Ascending aorta (tissue), 2 donors: Measurements from ENCODE around the gene IMPG2. TPM values are rescaled to one million over a fixed set of nuclear protein-coding genes. Genes with fewer than 3 reads are reported as not detected.

ENCODE experiments used
- DNase-seq, 2 donors: peaks; one replicate each; pipeline ENCODE4 v3.0.0-alpha.2; 2019; ENCODE audit warnings: low spot score in 2 of 2
- H3K27ac ChIP-seq, 2 donors: fragments of 200-600 bp; sonication (generic); one replicate each; pipeline ENCODE4 v1.5.1; 2016 to 2017; ENCODE audit warnings: mild to moderate bottlenecking in 1 of 2
- H3K27me3 ChIP-seq: fragments of 200-600 bp; sonication (generic); one replicate; pipeline ENCODE4 v1.5.1; 2017
- H3K36me3 ChIP-seq, 2 donors: fragments of 200-600 bp; sonication (generic); one replicate each; pipeline ENCODE4 v1.5.1; 2016
- H3K4me1 ChIP-seq, 2 donors: fragments of 200-600 bp; sonication (generic); one replicate each; pipeline ENCODE4 v1.5.1; 2016 to 2017; ENCODE audit warnings: mild to moderate bottlenecking in 1 of 2
- H3K4me3 ChIP-seq, 2 donors: fragments of 200-600 bp; sonication (generic); one replicate each; pipeline ENCODE4 v1.5.1; 2016 to 2017; ENCODE audit warnings: mild to moderate bottlenecking in 1 of 2
- H3K9me3 ChIP-seq, 2 donors: fragments of 200-600 bp; sonication (generic); one replicate each; pipeline ENCODE4 v1.5.1; 2016
- intact Hi-C: fragments of 100-400 bp; cut with DNase I; formaldehyde crosslinking; loops from one replicate; pipeline ENCODE4 v1.15.1; 2023
- total RNA-seq: library from RNA; depleted of rRNA; stranded (reverse); fragments of >200 nt; gene quantifications from one replicate; pipeline ENCODE4 v1.1.0, GENCODE V29; 2016
- TF ChIP-seq, protein P1 (sequence below), 3 experiments: fragments of 200-600 bp in 2 of 3; fragments of 450-650 bp in 1 of 3; sonication (generic) in 2 of 3; IDR thresholded peaks; one replicate each; pipeline ENCODE4 v1.5.1; 2016 to 2019; ENCODE audit warnings: antibody characterized with exemption in 3 of 3, mild to moderate bottlenecking in 1 of 3, moderate library complexity in 1 of 3

IMPG2 gene
- total RNA-seq, 1 donor from 2014 or later = 0.11 TPM

DNA sequence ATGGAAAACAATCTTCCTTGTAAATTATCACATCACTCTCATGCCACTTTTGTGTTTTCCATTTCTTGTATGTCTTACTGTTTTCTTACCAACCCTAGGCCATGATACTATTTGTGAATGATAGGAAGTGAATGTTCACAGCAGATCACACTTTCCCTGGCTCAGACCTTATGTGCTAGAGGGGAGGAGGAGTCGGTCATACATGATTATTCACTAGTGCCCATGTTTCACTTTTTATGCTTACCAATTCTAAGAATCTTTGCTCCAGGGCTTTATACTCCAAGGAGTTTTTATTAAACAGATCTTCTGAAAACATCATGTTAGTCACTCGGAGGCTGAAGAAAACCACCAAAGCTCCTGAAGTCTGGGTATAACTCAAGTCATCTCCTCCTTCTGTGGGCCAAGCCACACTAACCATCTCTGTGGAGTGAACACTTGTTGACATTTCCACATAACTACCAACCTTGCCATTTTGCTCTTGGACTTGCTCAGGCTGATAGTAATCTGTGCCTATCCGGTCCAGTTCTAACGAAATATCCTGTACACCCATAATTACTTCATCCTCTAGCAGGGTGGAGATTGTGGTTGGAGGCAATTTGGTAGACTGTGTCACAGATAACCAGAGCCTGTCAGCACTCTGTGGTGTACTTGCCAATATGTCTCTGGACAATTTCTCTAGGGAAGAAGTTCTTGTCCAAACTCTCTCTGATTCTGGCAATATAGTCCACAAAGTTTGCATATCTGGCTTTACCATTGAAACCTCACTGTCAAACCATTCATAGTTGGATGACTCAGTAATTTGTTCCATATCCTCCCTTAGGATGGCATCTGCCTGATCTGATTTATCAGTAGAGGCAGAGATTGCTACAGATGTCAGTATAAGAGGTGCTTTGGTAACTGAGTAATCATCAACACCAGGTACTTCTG, 76.8 kb downstream of the IMPG2 start:
- H3K36me3 ChIP-seq = no peaks in the 10 kb centered on the region
- no peaks in the 10 kb centered on the region for H3K27me3 ChIP-seq
- DNase-seq = no peak
- TF ChIP-seq, protein P1, sequence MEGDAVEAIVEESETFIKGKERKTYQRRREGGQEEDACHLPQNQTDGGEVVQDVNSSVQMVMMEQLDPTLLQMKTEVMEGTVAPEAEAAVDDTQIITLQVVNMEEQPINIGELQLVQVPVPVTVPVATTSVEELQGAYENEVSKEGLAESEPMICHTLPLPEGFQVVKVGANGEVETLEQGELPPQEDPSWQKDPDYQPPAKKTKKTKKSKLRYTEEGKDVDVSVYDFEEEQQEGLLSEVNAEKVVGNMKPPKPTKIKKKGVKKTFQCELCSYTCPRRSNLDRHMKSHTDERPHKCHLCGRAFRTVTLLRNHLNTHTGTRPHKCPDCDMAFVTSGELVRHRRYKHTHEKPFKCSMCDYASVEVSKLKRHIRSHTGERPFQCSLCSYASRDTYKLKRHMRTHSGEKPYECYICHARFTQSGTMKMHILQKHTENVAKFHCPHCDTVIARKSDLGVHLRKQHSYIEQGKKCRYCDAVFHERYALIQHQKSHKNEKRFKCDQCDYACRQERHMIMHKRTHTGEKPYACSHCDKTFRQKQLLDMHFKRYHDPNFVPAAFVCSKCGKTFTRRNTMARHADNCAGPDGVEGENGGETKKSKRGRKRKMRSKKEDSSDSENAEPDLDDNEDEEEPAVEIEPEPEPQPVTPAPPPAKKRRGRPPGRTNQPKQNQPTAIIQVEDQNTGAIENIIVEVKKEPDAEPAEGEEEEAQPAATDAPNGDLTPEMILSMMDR (IDR thresholded peaks at IDR 0.05) = no peak
- H3K4me3 ChIP-seq = no peak overlapping the region
- no peaks in the 10 kb centered on the region for H3K4me1 ChIP-seq
- no peak overlapping the region for H3K27ac ChIP-seq
- peaks cover 0 to 1% of the 10 kb centered on the region in 2 donors for H3K9me3 ChIP-seq
- intact Hi-C loops = no loop called here

DNA sequence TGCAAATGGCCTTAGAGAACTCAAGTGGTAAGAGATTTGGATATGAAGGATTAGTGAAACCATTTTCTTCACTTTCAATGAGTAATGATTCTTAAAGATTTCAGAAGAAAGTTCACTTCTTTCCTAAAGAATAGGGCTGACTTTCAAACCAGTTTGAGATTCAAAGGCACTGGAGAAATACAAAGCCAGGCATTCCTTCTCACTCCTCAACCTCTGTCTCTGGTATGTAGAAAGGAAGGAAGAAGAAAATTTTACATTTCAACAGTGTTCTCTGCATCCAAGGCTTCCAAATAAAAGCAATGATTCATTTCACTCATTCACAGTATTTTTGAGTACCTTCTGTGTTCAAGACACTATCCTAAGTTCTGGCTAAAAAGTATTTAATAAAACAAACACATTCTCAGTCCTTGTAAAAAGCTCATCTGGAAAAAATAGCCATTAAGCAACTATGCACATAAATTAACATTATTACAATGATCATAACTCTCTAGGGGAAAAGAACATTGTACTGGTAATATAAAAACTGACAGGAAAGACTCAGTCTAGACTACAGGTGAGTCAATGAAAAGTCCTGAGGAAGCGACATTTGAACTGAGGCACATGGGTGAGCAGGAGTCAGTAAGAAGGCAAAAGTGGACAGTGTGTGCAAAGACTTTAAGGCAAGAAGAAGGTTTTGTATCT, 79.5 kb downstream of the IMPG2 start:
- intact Hi-C loops = no loop called here
- no peaks in the 10 kb centered on the region for H3K36me3 ChIP-seq
- no peak for DNase-seq
- H3K27ac ChIP-seq = no peak overlapping the region
- TF ChIP-seq, protein P1 (IDR thresholded peaks at IDR 0.05) = no peak
- H3K4me1 ChIP-seq = no peaks in the 10 kb centered on the region
- no peaks in the 10 kb centered on the region for H3K27me3 ChIP-seq
- peaks cover 0 to 3% of the 10 kb centered on the region in 2 donors for H3K9me3 ChIP-seq
- H3K4me3 ChIP-seq = no peak overlapping the region

DNA sequence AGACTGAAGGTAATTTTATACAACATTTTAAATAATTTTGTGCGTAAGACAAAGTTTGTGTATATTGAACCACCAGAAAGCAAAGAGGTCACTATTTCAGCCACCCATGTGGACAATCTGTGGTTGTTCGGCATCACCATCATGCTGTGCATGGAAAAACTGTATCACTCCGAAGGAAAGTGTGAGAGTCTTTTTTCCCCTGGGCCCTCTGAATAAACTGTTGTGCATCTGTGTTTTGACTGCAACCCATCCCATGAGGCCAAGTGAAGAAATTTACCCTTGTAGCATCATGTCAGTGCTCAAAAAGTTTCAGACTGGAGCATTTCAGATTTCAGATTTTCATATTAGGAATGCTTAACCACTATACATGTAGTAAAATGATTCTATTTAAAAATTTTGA, 85.3 kb downstream of the IMPG2 start:
- Histone ChIP-seq H3K27me3 (no peaks in the 10 kb centered on the region), H3K4me3 (no peak overlapping the region), H3K4me1 (no peaks in the 10 kb centered on the region), H3K9me3 (peaks cover 0 to 3% of the 10 kb centered on the region in 2 donors), H3K27ac (no peak overlapping the region), H3K36me3 (no peaks in the 10 kb centered on the region)
- intact Hi-C loops = no loop called here
- DNase-seq = no peak
- TF ChIP-seq, protein P1 (IDR thresholded peaks at IDR 0.05) = no peak

DNA sequence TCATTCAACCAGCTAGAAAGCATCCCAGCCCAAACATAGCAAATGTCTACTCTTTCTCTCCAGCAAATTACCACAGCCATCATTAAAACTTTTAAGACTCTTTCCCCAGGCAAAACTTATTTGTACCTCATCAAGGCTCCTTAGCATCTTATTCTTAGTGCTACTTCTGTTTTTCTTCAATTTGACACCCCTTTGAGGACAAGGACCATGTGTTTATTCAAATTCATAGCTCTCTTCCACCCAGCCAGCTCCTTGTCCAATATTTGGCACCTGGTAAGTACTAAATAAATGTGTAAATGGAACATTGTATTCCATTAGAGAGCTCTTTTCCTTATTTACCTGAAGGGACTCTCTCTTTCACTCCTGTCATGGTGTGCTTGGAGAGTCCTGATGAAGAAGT, 89.8 kb downstream of the IMPG2 start:
- H3K36me3 ChIP-seq = no peaks in the 10 kb centered on the region

DNA sequence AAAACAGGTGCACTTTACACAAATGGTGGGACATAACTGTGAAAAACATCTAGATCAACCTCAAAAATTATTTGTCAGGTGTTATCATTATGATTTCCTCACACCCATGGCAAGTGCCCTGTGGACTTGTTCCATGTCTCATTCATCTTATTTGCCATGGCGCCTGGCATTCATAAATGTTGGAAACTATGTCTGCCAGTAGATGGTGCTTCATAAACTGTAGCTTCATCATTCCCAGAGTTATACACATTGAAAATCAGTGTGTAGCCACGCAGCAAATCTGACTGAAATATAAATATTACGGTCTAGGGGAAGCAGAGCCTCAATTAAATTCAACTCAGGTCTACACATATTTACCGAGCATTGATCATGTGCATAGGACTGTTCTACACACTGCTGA, 90.7 kb downstream of the IMPG2 start:
- Histone ChIP-seq H3K27me3 (no peaks in the 10 kb centered on the region), H3K9me3 (no peaks in the 10 kb centered on the region), H3K36me3 (no peaks in the 10 kb centered on the region), H3K4me3 (no peak overlapping the region), H3K27ac (no peak overlapping the region), H3K4me1 (no peaks in the 10 kb centered on the region)
- intact Hi-C loops = loop anchor here (10.0 kb wide), 1 partner anchor 145 kb away; no protein-coding TSS in a partner anchor
- DNase-seq = no peak
- TF ChIP-seq, protein P1 (IDR thresholded peaks at IDR 0.05) = peak in 2 of 3 experiments; percentile 20 to 33

More for the DNA sequence above, 89.8 kb downstream of the IMPG2 start:
- H3K27ac ChIP-seq = no peak overlapping the region
- intact Hi-C loops = no loop called here
- H3K27me3 ChIP-seq = no peaks in the 10 kb centered on the region
- TF ChIP-seq, protein P1 (IDR thresholded peaks at IDR 0.05) = no peak
- H3K9me3 ChIP-seq = no peaks in the 10 kb centered on the region
- no peaks in the 10 kb centered on the region for H3K4me1 ChIP-seq
- no peak overlapping the region for H3K4me3 ChIP-seq
- no peak for DNase-seq
